WERI-Rb-1 (cell line): Measurements from ENCODE around the gene SDHAF2.
"Not testable (repeated sequence)": the region's sequence is repeated elsewhere in the genome, so short reads cannot be mapped to it uniquely, and the experiment has no call there.

Experiments
- DNase-seq: peaks from one replicate; pipeline ENCODE4 v3.0.0-alpha.2; 2020
- H3K27ac ChIP-seq: fragments of 250-450 bp; sonication (Bioruptor Pico); 2 replicates; pipeline ENCODE4 v1.5.1; 2020; ENCODE audit warnings: mild to moderate bottlenecking, moderate library complexity
- H3K27me3 ChIP-seq: fragments of 250-450 bp; sonication (Bioruptor Pico); 2 replicates; pipeline ENCODE4 v1.5.1; 2021; ENCODE audit warnings: mild to moderate bottlenecking, low read depth, moderate library complexity; ENCODE audit not compliant: insufficient read depth, severe bottlenecking
- H3K36me3 ChIP-seq: fragments of 250-450 bp; sonication (Bioruptor Pico); 2 replicates; pipeline ENCODE4 v1.5.1; 2020; ENCODE audit warnings: mild to moderate bottlenecking, moderate library complexity
- H3K4me3 ChIP-seq: 2 replicates; pipeline ENCODE4 v1.5.1; 2011; ENCODE audit warnings: low read depth, mild to moderate bottlenecking, control low read depth, low read length
- H3K9me3 ChIP-seq: fragments of 250-450 bp; sonication (Bioruptor Pico); 2 replicates; pipeline ENCODE4 v1.5.1; 2021; ENCODE audit warnings: mild to moderate bottlenecking, moderate library complexity; ENCODE audit not compliant: severe bottlenecking
- CTCF ChIP-seq: IDR thresholded peaks from 2 replicates; pipeline ENCODE4 v1.5.1; 2011; ENCODE audit warnings: low read depth, mild to moderate bottlenecking, control low read depth, inconsistent platforms, low read length

The SDHAF2 gene

GRCh38 chr11:61429691-61430582 is at the start of gene SDHAF2, which contains the start of gene CPSF7:
Gene SDHAF2 (plus strand): TSS chr11:61430124. CDS start chr11:61430147, 23 bp downstream.
Gene CPSF7 (minus strand): TSS chr11:61429975. CDS start chr11:61429235, 740 bp downstream.
- Histone ChIP-seq H3K9me3 (no peaks in the 10 kb centered on the region), H3K4me3 (peak within 1 kb of the TSS; percentile 84), H3K27me3 (no peaks in the 10 kb centered on the region), H3K27ac (peak within 1 kb of the TSS; percentile 99), H3K36me3 (peaks cover 69% of the 10 kb centered on the region)
- no peak for TF ChIP-seq CTCF
- DNase-seq, result peak; percentile 97

- no peak overlapping the region for H3K27ac ChIP-seq
- DNase-seq, result no peak
Measured at GRCh38 chr11:61380884-61381283, 49.0 kb upstream of the SDHAF2 start.

GRCh38 chr11:61383859-61384258 is 46.1 kb upstream of the SDHAF2 start:
- not testable (repeated sequence) for H3K27ac ChIP-seq, H3K4me3 ChIP-seq

More at GRCh38 chr11:61380884-61381283, 49.0 kb upstream of the SDHAF2 start:
- Histone ChIP-seq H3K36me3 (peaks cover 5% of the 10 kb centered on the region), H3K4me3 (no peak overlapping the region), H3K27me3 (no peaks in the 10 kb centered on the region), H3K9me3 (no peaks in the 10 kb centered on the region)
- TF ChIP-seq CTCF, result no peak

GRCh38 chr11:61384271-61385242 is 45.4 kb upstream of the SDHAF2 start:
- peak; percentile 47 for DNase-seq
- Histone ChIP-seq H3K27ac (no peak overlapping the region), H3K36me3 (peaks cover 3% of the 10 kb centered on the region), H3K4me3 (no peak overlapping the region), H3K9me3 (no peaks in the 10 kb centered on the region), H3K27me3 (no peaks in the 10 kb centered on the region)
- peak; percentile 84 for TF ChIP-seq CTCF

More at GRCh38 chr11:61383859-61384258, 46.1 kb upstream of the SDHAF2 start:
- DNase-seq, H3K36me3 ChIP-seq, H3K9me3 ChIP-seq, H3K27me3 ChIP-seq: not testable (repeated sequence)

- no peak for DNase-seq
- no peaks in the 10 kb centered on the region for H3K27me3 ChIP-seq
- TF ChIP-seq CTCF, result no peak
Measured at GRCh38 chr11:61390161-61390560, 39.8 kb upstream of the SDHAF2 start.

More at GRCh38 chr11:61390161-61390560, 39.8 kb upstream of the SDHAF2 start:
- Histone ChIP-seq H3K27ac (no peak overlapping the region), H3K4me3 (no peak overlapping the region), H3K9me3 (peaks cover 3% of the 10 kb centered on the region), H3K36me3 (peaks cover 12% of the 10 kb centered on the region)
